ENCODE measurements around the gene CHST2.
A peak's percentile ranks its signal among the peaks of the same experiment; 100 is the strongest.

Gene CHST2

DNA sequence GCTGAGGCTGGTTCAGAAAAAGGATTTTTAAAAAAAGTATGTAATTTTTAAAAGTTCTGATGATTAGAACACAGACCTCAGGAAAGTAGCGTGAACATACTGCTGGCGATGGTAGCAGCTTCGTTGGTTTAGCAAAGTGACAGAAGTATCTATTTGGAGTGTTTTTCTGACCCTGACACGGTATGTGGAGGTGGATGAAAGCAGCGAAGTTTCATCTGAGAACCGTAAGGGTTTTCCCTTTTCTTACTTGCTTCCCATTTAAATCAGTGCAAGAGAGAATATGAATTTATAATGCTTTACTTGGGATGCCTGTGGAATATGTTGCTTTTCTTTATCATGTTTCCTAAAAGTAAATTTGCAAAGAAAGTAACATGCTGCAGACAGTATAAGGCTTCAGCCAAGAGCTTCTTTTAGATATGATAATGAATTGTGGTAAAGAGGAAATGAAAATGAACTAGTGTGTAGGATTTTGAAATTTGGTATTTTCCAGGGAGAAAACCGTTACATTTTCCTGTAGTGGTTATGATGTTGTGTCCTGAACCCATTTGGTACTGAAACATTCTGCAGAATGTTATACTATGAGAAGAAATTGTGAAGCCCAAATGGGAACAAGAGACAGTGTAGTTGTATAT is 3.9 kb downstream of the CHST2 start:
- no peaks in the 10 kb centered on the region for H3K79me2 ChIP-seq (ENCODE audit: control insufficient read depth, low read length)
- peaks cover 51% of the 10 kb centered on the region for H3K4me1 ChIP-seq (ENCODE audit: control insufficient read depth, low read length)
- H3F3A ChIP-seq (ENCODE audit: control insufficient read depth, insufficient read depth): peaks cover 7% of the 10 kb centered on the region; the same call in 1 of the 2 replicates
- H3K9me2 ChIP-seq (replicated peaks; ENCODE audit: control insufficient read depth, low read length): no peaks in the 10 kb centered on the region
- TF ChIP-seq EZH2phosphoT487 (IDR thresholded peaks at IDR 0.05; ENCODE audit: borderline replicate concordance, low read length) (no peak), CTCF (IDR thresholded peaks at IDR 0.05; ENCODE audit: low read depth, low read length, poor library complexity, severe bottlenecking) (no peak)
- H3K27me3 ChIP-seq (ENCODE audit: control insufficient read depth, low read length): peaks cover 25% of the 10 kb centered on the region
- H3K4me2 ChIP-seq (ENCODE audit: low read length): peak overlapping the region; percentile 92
- no peaks in the 10 kb centered on the region; the same call in 1 of the 2 replicates for H4K20me1 ChIP-seq (ENCODE audit: control insufficient read depth, insufficient read depth, low read depth, low read length)
- no peak overlapping the region for H3K27ac ChIP-seq (ENCODE audit: low read depth, low read length)
- H3K4me3 ChIP-seq (ENCODE audit: low read length): peak overlapping the region; percentile 38
- H3K36me3 ChIP-seq (ENCODE audit: control insufficient read depth, low read length): no peaks in the 10 kb centered on the region
- peaks cover 5% of the 10 kb centered on the region; the same call in 1 of the 2 replicates for H3K9me3 ChIP-seq (ENCODE audit: control insufficient read depth, insufficient read depth, low read length)

DNA sequence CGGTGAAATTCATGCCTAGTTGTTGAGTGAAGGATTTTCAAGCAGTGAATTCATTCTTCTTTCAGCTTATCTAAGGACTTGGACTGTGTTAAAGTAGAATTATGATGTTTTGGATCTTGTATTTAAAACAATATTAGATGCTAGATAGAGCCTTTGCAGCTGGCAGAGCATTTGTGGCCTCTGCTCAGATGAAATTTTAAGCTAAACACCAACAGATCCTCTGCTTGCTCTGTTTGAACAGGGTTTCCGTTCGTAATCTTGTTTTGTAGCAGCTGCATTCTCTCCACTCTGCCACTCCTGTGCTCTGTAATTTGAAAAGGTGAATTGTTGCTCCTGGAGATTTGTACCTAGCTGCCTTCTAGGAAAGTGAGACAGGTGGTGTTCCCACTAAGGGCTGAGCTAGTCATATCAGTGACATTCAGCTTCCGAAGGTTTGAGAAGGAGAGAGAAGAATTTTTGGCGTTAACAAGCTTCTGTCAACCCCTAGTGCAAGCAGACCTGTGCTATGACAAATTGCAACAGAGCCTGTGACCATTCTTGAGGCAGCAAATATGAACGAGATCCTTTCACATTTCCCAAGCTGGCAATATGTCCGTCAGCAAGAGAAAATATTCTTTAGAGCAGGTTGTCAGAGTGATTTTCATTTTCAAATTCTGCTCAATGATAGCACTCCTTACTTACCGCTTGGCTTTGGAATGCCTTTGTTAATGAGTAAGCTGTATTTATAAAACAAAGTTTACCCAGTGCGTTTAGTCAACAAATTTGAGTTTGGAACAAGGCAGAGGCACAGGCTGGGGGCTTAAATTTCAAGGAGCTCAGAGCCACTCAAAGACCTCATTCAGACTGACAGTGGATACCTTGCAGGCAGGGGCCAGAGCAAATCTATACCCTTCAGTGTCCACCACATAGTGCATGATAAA is 5.3 kb downstream of the CHST2 start:
- Histone ChIP-seq H3K4me3 (ENCODE audit: low read length) (no peak overlapping the region), H3K4me2 (ENCODE audit: low read length) (no peak overlapping the region), H3F3A (ENCODE audit: control insufficient read depth, insufficient read depth) (peaks cover 7% of the 10 kb centered on the region; the same call in 1 of the 2 replicates), H3K27ac (ENCODE audit: low read depth, low read length) (no peak overlapping the region), H4K20me1 (ENCODE audit: control insufficient read depth, insufficient read depth, low read depth, low read length) (no peaks in the 10 kb centered on the region; the same call in 1 of the 2 replicates), H3K9me2 (replicated peaks; ENCODE audit: control insufficient read depth, low read length) (no peaks in the 10 kb centered on the region), H3K27me3 (ENCODE audit: control insufficient read depth, low read length) (peaks cover 15% of the 10 kb centered on the region), H3K36me3 (ENCODE audit: control insufficient read depth, low read length) (no peaks in the 10 kb centered on the region), H3K79me2 (ENCODE audit: control insufficient read depth, low read length) (no peaks in the 10 kb centered on the region), H3K4me1 (ENCODE audit: control insufficient read depth, low read length) (peaks cover 42% of the 10 kb centered on the region), H3K9me3 (ENCODE audit: control insufficient read depth, insufficient read depth, low read length) (peaks cover 5% of the 10 kb centered on the region; the same call in 1 of the 2 replicates)
- TF ChIP-seq CTCF (IDR thresholded peaks at IDR 0.05; ENCODE audit: low read depth, low read length, poor library complexity, severe bottlenecking) (no peak), EZH2phosphoT487 (IDR thresholded peaks at IDR 0.05; ENCODE audit: borderline replicate concordance, low read length) (no peak)

- Histone ChIP-seq H3K36me3 (ENCODE audit: control insufficient read depth, low read length) (no peaks in the 10 kb centered on the region), H3K27me3 (ENCODE audit: control insufficient read depth, low read length) (peaks cover 8% of the 10 kb centered on the region; the same call in 1 of the 2 replicates), H3K4me2 (ENCODE audit: low read length) (no peak overlapping the region), H4K20me1 (ENCODE audit: control insufficient read depth, insufficient read depth, low read depth, low read length) (no peaks in the 10 kb centered on the region), H3F3A (ENCODE audit: control insufficient read depth, insufficient read depth) (peaks cover 7% of the 10 kb centered on the region; the same call in 1 of the 2 replicates), H3K9me2 (replicated peaks; ENCODE audit: control insufficient read depth, low read length) (no peaks in the 10 kb centered on the region), H3K4me1 (ENCODE audit: control insufficient read depth, low read length) (peaks cover 15% of the 10 kb centered on the region), H3K79me2 (ENCODE audit: control insufficient read depth, low read length) (no peaks in the 10 kb centered on the region), H3K4me3 (ENCODE audit: low read length) (no peak overlapping the region), H3K9me3 (ENCODE audit: control insufficient read depth, insufficient read depth, low read length) (no peaks in the 10 kb centered on the region), H3K27ac (ENCODE audit: low read depth, low read length) (no peak overlapping the region)
- no peak for TF ChIP-seq CTCF (IDR thresholded peaks at IDR 0.05; ENCODE audit: low read depth, low read length, poor library complexity, severe bottlenecking)
- TF ChIP-seq EZH2phosphoT487 (IDR thresholded peaks at IDR 0.05; ENCODE audit: borderline replicate concordance, low read length): no peak
Measured at GRCh38 chr3:143127801-143128200, 8.2 kb downstream of the CHST2 start.
